Measurements from ENCODE around the gene OR1S2. TPM values are rescaled to one million over a fixed set of nuclear protein-coding genes. Genes with fewer than 3 reads are reported as not detected.

OR1S2 gene
- total RNA-seq (2022; extraction: Qiagen RNA extraction): not detected in 5 replicates

GRCh38 chr11:58204042-58204441 is at the start of gene OR1S2:
Gene OR1S2 (minus strand): TSS chr11:58204142. CDS start chr11:58204142, 0 bp downstream.

GRCh38 chr11:58212420-58212819 is 8.5 kb upstream of the OR1S2 start, which contains the start of gene OR1S1:
Gene OR1S1 (plus strand): TSS chr11:58212720.

GRCh38 chr11:58188770-58189169 is 15.2 kb downstream of the OR1S2 start, which contains the start of gene OR9Q2:
Gene OR9Q2 (plus strand): TSS chr11:58189070. CDS start chr11:58190491, 1,421 bp downstream.

Other genes with a start within 250 kb of the OR1S2 start
- gene OR9Q1, start 180.3 kb downstream of the OR1S2 start, total RNA-seq (2022; extraction: Qiagen RNA extraction): not detected in 5 replicates
- gene OR6Q1, start 173.2 kb downstream of the OR1S2 start, total RNA-seq (2022; extraction: Qiagen RNA extraction): not detected in 5 replicates
- not detected in 5 replicates for gene OR9I1, start 78.6 kb downstream of the OR1S2 start, total RNA-seq (2022; extraction: Qiagen RNA extraction)
- not detected in 5 replicates for gene OR9Q2, start 15.1 kb downstream of the OR1S2 start, total RNA-seq (2022; extraction: Qiagen RNA extraction)
- not detected in 5 replicates for gene OR1S1, start 8.6 kb upstream of the OR1S2 start, total RNA-seq (2022; extraction: Qiagen RNA extraction)
- gene OR10Q1, start 24.8 kb upstream of the OR1S2 start, total RNA-seq (2022; extraction: Qiagen RNA extraction): not detected in 5 replicates
- not detected in 5 replicates for gene OR10W1, start 64.1 kb upstream of the OR1S2 start, total RNA-seq (2022; extraction: Qiagen RNA extraction)
- not detected in 5 replicates for gene OR5B17, start 154.9 kb upstream of the OR1S2 start, total RNA-seq (2022; extraction: Qiagen RNA extraction)
- not detected in 5 replicates for gene OR5B3, start 202.7 kb upstream of the OR1S2 start, total RNA-seq (2022; extraction: Qiagen RNA extraction)
- not detected in 5 replicates for gene OR5B2, start 224.0 kb upstream of the OR1S2 start, total RNA-seq (2022; extraction: Qiagen RNA extraction)
- not detected in 5 replicates for gene OR5B12, start 238.1 kb upstream of the OR1S2 start, total RNA-seq (2022; extraction: Qiagen RNA extraction)